Measurements from ENCODE around the gene HSPB7. TPM values are rescaled to one million over a fixed set of nuclear protein-coding genes. Genes with fewer than 3 reads are reported as not detected.
A peak's percentile ranks its signal among the peaks of the same experiment; 100 is the strongest.
"Not testable (repeated sequence)": the region's sequence is repeated elsewhere in the genome, so short reads cannot be mapped to it uniquely, and the experiment has no call there.

HSPB7 gene
- total RNA-seq, 4 donors from 2014 or later, result 1.1 to 11.8 (median 3.7) TPM

DNA sequence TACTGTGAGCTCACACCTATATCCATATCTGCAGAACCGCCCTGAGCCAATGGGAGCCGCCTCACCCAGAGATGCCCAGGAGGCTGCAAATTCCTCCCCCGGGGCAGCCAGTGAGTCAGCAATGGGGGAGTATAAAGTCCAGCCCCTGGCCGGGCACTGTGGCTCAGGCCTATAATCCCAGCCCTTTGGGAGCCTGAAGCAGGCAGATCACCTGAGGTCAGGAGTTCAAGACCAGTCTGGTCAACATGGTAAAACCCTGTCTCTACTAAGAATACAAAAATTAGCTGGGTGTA, 20.7 kb upstream of the HSPB7 start:
- TF ChIP-seq POLR2A (IDR thresholded peaks at IDR 0.05) (no peak), CTCF (IDR thresholded peaks at IDR 0.05) (no peak)
- Histone ChIP-seq H3K27ac (no peak overlapping the region), H3K4me3 (no peak overlapping the region), H3K9me3 (no peaks in the 10 kb centered on the region), H3K27me3 (peaks cover 0 to 3% (median 0%) of the 10 kb centered on the region in 4 donors), H3K4me1 (no peaks in the 10 kb centered on the region), H3K36me3 (no peaks in the 10 kb centered on the region)
- 100% methylated on average over 1 of the region's 4 CpGs; no CpG with 5 or more reads in 1 of the 2 donors for WGBS, 2 donors
- no peak for DNase-seq
- intact Hi-C loops (cut with DNase I), result no loop called here

- H3K27ac ChIP-seq; H3K4me3 ChIP-seq; H3K4me1 ChIP-seq; DNase-seq; H3K36me3 ChIP-seq; H3K9me3 ChIP-seq; intact Hi-C loops (cut with DNase I); H3K27me3 ChIP-seq: not testable (repeated sequence)
- 92% methylated on average over 8 of the region's 11 CpGs; no CpG with 5 or more reads in 1 of the 2 donors for WGBS, 2 donors
These were observed 18.6 kb upstream of the HSPB7 start for GRCh38 chr1:16036461-16036860.

GRCh38 chr1:16033103-16033632, 15.3 kb upstream of the HSPB7 start:
- DNase-seq; H3K4me1 ChIP-seq; H3K4me3 ChIP-seq; H3K27ac ChIP-seq; H3K36me3 ChIP-seq; H3K9me3 ChIP-seq; intact Hi-C loops (cut with DNase I): not testable (repeated sequence)
- H3K27me3 ChIP-seq, result peaks cover 0 to 23% (median 0%) of the 10 kb centered on the region in 4 donors
- no CpG with 5 or more reads among the region's 7 CpGs for WGBS, 2 donors

GRCh38 chr1:16032388-16033102, 14.7 kb upstream of the HSPB7 start:
- Histone ChIP-seq H3K27ac (no peak overlapping the region), H3K4me3 (no peak overlapping the region), H3K4me1 (peaks cover 0 to 10% (median 0%) of the 10 kb centered on the region in 3 donors), H3K27me3 (peaks cover 0 to 27% (median 0%) of the 10 kb centered on the region in 4 donors), H3K36me3 (no peaks in the 10 kb centered on the region), H3K9me3 (no peaks in the 10 kb centered on the region)
- peak; percentile 34 to 94 (median 91) for TF ChIP-seq CTCF (IDR thresholded peaks at IDR 0.05)
- no peak for TF ChIP-seq POLR2A (IDR thresholded peaks at IDR 0.05)
- 16 to 20% methylated on average over 4 of the region's 18 CpGs for WGBS, 2 donors
- intact Hi-C loops (cut with DNase I), result no loop called here
- DNase-seq, result peak; percentile 29

DNA sequence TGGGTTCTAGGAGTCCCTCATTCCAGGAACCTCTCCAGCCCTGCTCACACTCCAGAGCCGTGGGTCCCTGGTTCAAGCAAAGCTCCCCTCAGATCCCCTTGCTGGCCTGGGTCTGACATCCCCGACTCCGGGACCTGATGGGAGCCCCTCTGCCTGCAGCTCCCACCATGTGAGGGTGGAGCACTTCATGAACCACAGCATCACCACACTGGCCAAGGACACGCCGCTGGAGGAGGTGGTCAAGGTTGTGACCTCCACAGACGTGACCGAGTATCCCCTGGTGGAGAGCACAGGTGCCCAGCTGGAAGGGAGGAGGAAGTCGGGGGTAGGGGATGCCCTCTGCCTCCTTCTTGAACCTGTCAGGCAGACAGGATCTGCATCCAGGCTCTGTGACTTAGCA, 13.7 kb upstream of the HSPB7 start:
- intact Hi-C loops (cut with DNase I), result no loop called here
- Histone ChIP-seq H3K4me1 (peaks cover 7 to 19% (median 8%) of the 10 kb centered on the region in 3 donors), H3K4me3 (no peak overlapping the region), H3K36me3 (no peaks in the 10 kb centered on the region), H3K27ac (no peak overlapping the region), H3K9me3 (no peaks in the 10 kb centered on the region), H3K27me3 (peaks cover 0 to 32% (median 0%) of the 10 kb centered on the region in 4 donors)
- TF ChIP-seq CTCF (IDR thresholded peaks at IDR 0.05) (no peak), POLR2A (IDR thresholded peaks at IDR 0.05) (no peak)
- 80% methylated on average over 1 of the region's 8 CpGs for WGBS, 2 donors
- DNase-seq, result no peak

GRCh38 chr1:16029288-16029687, 11.4 kb upstream of the HSPB7 start:
- Histone ChIP-seq H3K9me3 (no peaks in the 10 kb centered on the region), H3K36me3 (no peaks in the 10 kb centered on the region), H3K27ac (no peak overlapping the region), H3K27me3 (peaks cover 0 to 32% (median 0%) of the 10 kb centered on the region in 4 donors), H3K4me1 (peaks cover 7 to 20% (median 8%) of the 10 kb centered on the region in 3 donors), H3K4me3 (no peak overlapping the region)
- 100% methylated on average over 1 of the region's 1 CpG; no CpG with 5 or more reads in 1 of the 2 donors for WGBS, 2 donors
- no peak for TF ChIP-seq CTCF (IDR thresholded peaks at IDR 0.05)
- no peak for TF ChIP-seq POLR2A (IDR thresholded peaks at IDR 0.05)
- intact Hi-C loops (cut with DNase I), result no loop called here
- DNase-seq, result no peak

- H3K36me3 ChIP-seq; H3K9me3 ChIP-seq; DNase-seq; intact Hi-C loops (cut with DNase I); H3K4me3 ChIP-seq; H3K27ac ChIP-seq: not testable (repeated sequence)
- 77% methylated on average over 3 of the region's 13 CpGs; no CpG with 5 or more reads in 1 of the 2 donors for WGBS, 2 donors
- peaks cover 7 to 20% (median 8%) of the 10 kb centered on the region in 3 donors for H3K4me1 ChIP-seq
- H3K27me3 ChIP-seq, result peaks cover 0 to 32% (median 0%) of the 10 kb centered on the region in 4 donors
These were observed 11.1 kb upstream of the HSPB7 start for GRCh38 chr1:16029003-16029268.

Data from esophagus squamous epithelium (tissue), 5 donors.